DMS 273 (cell line): ENCODE measurements around the gene CCT5.
A peak's percentile ranks its signal among the peaks of the same experiment; 100 is the strongest.
"Not testable (repeated sequence)": the region's sequence is repeated elsewhere in the genome, so short reads cannot be mapped to it uniquely, and the experiment has no call there.

Source experiments
- DNase-seq: peaks from one replicate; lab custom pipeline; 2025; ENCODE audit not compliant: unreplicated experiment; lab: John Stamatoyannopoulos, UW

CCT5 gene

DNA sequence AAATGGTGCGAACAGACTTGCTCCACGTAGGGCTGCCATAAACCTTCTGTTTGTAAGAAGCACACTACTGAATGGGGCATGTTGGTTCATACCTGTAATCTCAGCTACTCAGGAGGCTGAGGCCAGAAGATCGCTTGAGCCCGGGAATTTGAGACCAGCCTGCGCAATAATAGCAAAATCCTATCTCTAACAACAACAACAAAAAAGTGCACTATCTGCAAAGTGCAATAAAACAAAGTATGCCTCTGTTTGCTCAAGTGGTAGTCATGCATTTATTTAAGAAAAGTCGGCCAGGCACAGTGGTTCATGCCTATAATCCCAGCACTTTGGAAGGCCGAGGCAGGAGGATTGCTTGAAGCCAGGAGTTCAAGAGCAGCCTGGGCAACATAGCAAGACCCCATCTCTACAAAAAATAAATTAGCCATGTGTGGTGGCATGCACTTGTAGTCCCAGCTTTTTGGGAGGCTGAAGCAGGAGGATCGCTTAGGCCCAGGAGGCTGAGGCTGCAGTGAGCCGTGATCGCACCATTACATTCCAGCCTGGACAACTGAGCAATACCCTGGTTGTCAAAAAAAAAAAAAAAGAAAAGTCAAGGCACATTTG lies 5.6 kb upstream of the CCT5 start:
- DNase-seq, result no peak

DNA sequence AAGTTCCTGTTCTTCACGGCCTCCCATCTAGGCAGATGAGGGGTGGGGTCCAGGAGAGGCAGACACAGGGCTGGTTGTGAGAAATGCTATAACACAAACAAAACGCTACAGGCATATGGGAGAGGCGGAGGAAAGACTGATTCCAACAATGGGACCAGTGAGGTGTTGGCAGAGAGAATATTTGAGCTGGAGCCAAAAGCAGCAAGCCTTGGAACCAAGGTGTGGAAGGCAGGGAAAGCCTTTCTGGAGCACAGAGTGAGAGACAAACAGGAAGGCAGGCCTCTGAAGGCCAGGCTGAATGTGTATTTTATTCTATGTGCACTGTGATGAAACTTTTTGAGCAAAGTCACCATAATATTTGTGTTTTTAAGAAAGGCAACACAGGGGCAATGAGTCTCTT lies 3.3 kb upstream of the CCT5 start:
- DNase-seq, result no peak

DNA sequence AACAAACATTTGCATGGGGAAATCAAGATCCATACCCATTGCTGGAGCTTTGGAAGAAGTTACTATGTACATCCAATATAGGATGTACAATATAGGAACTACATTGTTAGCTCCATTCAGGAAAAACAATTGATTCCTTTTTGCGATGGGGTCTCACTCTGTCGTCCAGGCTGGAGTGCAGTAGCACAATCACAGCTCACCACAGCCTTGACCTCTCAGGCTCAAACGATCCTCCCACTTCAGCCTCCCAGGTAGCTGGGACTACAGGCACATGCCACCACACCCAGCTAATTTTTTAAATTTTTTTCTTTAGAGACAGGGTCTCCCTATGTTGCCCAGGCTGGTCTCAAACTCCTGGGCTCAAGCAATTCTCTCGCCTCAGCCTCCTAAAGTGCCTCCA lies 2.9 kb upstream of the CCT5 start:
- DNase-seq, result not testable (repeated sequence)

DNA sequence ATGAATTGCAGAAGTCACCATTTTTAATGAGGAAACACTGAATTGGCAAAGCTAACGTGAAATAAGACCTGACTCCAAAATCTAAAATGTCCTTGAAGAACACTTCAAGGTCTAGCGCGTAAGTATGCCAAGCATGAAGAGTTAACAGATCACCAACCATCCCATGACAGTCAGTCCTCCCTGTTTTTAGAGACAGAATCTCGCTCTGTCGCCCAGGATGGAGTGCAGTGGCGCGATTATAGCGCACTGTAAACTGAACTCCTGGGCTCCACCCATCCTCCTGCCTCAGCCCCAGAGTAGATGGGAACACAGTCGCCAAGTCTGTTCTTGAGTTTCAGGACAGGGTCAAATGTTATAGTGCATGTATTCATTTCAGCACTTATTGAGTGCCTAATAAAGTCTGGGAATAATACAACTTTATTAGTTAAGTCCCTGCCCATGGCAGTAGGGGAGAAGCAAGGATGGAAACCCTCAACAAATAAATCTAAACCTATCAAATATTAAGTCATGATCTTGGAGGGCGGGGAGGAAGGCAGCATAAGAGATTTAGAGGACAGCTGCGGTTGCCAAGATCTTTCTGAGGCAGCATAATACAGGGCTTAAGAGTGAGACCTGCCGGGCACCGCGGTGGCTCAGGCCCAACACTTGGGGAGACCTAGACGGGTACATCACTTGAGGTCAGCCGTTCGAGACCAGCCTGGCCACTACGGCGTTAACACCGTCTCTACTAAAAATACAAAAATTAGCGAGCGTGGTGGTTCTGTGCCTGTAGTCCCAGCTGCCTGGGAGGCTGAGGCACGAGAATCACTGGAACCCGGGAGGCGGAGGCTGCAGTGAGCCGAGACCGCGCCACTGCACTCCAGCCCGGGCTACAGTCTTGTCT lies 1.5 kb upstream of the CCT5 start:
- DNase-seq, result peak; percentile 52

DNA sequence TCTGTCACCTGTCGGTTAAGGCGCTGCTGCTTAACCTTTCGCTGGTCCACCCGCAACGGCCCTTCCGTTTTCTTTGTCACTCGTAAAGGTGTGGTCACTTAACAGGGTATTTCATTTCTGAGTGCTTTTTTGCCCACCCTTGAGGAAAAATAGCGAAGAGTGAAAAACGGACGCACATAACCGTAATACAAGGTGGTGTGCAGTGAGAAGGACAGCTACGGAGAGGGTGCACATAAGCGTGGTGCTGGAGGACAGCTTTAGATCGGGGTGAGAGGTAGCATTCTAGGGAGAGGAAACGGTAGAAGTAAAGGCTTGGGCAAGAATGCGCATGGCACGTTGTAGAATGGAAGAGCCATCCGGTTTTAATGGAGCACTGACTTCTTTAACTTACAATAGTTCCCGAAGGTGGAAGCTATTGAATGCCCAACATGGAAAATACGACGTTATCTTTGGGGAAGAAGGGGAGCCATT lies 761 bp downstream of the CCT5 start:
- peak; percentile 53 for DNase-seq

DNA sequence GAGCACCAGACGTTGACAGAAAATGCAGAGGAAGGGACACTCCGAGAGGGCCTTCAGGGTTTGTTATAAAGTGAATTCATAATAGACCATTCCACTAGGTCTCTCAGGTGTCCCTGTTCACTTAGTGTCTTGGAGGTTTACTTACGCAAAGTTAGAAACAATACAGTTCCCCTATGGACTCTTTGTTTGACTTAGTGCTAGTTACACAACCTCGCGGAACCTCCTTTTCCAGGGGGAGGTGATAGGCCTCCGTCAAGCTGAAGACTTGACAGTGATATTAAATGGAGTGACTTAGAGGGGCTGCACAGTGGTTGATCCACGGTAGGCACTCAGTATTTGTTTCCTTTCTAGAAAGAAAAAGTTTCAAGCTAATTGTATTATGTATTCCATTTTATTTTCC lies 1.3 kb downstream of the CCT5 start:
- no peak for DNase-seq

DNA sequence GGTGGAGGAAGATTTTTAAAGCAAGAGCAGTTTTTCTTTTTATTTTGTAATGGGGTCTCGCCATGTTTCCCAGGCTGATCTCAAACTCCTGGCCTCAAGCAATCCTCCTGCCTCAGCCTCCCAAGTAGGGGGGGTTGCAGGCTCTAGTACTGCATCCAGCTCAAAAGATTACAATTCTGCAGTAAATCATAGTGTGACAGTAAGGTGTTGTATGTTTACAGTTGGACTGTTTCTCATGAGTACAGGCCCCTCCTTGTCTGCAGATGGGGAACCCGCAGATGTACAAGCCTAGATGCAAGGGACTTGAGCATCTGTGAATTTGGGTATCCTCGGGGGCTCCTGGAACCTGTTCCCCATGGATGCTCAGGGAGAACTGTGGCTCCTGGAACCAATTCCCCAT lies 3.3 kb downstream of the CCT5 start:
- DNase-seq, result no peak

DNA sequence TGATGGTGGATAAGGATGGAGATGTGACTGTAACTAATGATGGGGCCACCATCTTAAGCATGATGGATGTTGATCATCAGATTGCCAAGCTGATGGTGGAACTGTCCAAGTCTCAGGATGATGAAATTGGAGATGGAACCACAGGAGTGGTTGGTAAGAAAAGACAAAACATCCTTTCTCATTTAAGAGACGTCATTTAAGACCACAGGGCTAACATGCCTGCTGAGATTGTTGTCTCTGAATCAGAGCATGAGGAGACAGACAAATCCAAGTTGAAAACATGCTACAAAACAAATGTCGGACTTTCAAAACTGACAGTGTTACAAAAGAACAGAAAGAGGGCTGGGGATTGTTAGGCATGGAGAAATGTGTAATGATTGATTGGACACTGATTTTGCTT lies 4.6 kb downstream of the CCT5 start:
- DNase-seq, result no peak

DNA sequence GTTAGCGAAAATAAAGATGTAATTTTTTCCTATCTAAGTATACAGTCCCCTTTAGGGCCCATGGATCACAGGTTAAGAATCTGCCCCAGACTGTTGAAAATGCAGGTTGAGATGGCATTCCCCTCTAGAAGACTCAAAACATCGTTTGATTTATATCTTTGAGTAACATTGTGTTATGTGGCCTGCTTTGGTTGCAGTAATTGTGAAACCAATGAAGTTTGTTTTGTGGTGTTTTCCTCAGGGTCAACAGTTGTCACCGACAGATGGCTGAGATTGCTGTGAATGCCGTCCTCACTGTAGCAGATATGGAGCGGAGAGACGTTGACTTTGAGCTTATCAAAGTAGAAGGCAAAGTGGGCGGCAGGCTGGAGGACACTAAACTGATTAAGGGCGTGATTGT lies 7.8 kb downstream of the CCT5 start:
- no peak for DNase-seq

DNA sequence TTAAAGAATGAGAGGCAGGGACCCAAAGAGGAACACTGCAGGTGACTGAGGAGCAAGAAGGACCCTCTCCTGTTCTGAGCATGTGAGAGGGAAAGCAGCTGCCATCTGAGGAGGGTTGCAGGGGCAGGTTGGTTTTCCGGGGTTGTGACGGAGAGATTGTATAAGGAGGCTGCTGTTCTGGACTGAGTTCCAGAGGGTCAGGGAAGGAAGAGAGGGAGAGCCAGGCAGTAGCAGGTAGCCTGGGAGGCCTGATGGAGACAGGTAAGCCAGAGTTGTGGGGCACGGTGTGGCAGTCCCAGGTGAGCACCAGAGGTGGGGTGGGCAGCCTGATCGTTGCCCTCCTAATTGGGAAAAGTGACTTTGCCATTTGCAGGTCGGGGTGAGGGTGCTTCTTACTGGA lies 9.8 kb downstream of the CCT5 start:
- DNase-seq, result no peak

DNA sequence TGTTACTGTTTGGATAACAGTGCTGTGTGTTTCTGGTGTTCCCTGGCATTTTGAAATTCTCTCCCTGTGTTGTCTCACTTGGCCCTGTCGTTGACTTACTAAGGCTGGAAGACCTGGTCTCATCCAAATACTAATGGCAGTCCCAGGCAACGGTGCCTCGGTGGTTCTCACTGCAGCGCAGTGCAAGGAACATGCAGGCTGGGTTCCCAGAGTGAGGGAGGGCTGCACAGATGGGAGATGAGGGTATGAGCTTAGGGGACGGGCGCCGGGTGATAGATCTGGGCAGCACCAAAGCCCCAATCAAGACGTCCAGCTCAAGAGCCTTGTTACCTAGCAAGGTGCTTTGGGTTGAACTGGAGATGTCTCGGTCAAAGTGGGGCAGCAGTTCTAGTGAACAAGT lies 11.0 kb downstream of the CCT5 start:
- DNase-seq, result no peak

DNA sequence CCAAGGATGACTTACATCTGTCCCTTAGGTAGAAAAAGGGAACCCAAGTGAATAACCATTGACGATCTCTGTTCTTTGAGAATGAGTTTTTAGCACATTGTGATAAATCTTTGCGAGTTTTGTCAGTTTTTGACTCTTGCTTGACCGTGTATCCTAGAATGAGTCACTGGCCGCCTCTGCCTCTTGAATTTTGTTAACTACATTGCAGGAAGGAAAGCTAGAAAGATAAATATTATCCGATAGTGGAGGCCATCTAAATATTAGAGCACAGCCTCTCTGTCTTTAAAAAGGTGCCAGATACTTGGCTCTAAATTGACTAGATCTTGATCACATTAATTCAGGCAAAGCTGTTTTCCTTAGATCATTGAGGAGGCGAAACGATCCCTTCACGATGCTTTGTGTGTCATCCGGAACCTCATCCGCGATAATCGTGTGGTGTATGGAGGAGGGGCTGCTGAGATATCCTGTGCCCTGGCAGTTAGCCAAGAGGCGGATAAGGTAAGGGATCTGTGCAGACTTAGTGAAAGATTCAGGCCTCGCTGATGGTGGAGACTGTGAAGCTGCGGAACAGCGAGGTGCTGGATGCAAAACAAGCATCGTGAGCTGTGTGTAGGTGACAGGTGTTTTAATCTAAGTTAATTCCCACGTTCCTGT lies 12.2 kb downstream of the CCT5 start:
- DNase-seq, result peak; percentile 41

DNA sequence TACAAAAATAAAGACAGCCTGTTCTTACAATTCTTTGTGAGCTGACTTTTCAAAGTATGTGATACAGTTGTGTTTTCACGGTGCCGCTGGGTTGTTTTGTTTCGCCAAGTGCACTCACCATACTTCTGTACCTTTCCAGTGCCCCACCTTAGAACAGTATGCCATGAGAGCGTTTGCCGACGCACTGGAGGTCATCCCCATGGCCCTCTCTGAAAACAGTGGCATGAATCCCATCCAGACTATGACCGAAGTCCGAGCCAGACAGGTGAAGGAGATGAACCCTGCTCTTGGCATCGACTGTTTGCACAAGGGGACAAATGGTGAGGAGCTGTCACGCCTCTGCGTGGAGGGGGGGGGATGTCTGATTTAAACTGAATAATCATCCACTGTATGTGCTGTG lies 12.9 kb downstream of the CCT5 start:
- no peak for DNase-seq

DNA sequence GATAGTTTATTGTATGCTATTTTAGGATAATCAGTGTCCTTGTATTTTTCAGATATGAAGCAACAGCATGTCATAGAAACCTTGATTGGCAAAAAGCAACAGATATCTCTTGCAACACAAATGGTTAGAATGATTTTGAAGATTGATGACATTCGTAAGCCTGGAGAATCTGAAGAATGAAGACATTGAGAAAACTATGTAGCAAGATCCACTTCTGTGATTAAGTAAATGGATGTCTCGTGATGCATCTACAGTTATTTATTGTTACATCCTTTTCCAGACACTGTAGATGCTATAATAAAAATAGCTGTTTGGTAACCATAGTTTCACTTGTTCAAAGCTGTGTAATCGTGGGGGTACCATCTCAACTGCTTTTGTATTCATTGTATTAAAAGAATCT lies 14.5 kb downstream of the CCT5 start:
- DNase-seq, result no peak

DNA sequence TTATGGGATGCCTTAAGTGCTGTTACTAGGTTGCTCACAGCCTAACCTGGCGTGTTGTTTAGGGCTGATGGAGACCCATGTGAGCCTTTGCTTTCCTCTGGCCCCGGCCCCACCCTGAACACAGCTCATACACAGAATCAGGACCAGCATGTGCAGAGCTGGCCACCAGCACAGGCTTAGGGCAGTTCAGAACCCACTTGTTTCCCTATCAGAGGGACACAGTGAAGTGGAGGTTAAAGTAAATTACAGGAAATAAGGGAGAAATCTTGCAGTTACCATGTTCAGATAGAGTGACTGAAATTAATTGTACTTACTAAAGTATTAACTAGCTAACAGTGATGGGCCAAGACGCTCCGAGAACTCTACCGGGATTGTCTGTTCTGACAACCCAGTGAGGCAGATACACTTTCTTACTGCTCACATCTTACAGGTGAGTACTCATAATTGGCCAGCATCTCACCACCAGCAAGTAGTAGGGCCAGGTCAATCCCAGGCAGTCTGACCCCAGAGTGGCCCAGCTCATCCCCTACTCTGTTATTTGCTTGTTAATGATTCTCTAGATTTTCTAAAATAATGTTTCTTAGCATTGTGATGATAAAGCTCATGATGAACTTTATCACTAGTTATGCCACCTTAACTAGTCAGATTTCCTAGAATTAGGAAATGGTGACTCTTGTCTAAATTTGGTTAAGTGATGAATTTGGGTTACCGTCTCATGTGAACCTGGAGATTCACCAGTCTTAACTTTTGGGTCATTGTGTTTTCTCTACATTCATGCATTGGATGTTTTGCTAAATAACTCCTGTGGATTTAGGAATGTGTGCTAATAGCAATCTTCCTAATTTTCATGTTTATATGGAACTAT lies 15.4 kb downstream of the CCT5 start:
- no peak for DNase-seq

DNA sequence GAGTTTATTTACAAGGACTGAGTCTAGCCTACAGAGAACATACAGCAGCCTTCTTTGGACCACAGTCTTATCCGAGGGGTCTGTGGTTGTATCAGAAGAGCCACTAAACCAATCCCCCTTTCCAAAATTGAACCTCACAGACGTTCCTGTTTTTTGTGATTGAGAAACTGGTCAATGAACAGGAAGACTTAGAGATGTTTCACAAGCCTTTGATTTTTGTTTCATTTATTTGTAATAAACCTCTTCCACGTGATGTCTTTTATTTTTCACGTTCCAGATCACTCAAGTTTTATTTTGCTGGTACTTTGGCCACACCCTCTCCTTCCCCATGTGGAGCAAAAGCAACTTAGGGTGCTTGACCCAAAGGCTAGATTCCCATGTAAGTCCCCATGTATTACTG lies 16.1 kb downstream of the CCT5 start:
- DNase-seq, result no peak

DNA sequence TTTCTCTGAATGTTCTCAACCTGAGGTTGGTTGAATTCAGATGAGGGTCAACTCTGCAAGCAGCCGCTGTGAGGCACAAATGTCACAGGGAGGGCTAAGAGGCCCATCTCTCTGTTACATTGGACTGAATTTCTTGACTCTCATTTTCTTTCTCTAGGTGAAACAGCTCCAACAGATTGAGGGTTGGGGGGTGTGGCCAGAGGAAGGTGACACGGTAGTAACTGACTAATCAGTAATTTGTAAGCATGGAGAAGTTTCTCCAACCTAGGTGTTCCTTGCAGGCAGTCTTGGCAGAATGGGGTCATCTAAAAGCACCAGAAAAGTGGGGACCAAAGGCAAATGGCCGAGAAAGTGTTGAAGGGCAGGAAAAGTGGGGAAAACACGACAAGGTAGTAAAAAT lies 16.8 kb downstream of the CCT5 start:
- DNase-seq, result no peak

DNA sequence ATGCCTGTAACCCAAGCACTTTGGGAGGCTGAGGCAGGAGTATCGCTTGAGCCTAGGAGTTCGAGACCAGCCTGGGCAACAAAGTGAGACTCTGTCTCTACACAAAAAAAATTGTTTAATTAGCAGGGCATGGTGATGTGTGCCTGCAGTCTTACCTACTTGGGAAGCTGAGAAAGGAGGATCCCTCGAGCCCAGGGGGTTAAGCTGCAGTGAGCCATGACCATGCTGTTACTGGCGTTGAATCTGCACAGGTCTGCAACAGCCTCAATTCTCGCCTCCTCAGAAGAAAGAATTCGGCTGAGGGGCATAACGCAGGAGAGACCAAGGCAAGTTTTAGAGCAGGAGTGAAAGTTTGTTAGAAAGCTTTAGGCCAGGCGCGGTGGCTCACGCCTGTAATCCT lies 18.0 kb downstream of the CCT5 start:
- no peak for DNase-seq

DNA sequence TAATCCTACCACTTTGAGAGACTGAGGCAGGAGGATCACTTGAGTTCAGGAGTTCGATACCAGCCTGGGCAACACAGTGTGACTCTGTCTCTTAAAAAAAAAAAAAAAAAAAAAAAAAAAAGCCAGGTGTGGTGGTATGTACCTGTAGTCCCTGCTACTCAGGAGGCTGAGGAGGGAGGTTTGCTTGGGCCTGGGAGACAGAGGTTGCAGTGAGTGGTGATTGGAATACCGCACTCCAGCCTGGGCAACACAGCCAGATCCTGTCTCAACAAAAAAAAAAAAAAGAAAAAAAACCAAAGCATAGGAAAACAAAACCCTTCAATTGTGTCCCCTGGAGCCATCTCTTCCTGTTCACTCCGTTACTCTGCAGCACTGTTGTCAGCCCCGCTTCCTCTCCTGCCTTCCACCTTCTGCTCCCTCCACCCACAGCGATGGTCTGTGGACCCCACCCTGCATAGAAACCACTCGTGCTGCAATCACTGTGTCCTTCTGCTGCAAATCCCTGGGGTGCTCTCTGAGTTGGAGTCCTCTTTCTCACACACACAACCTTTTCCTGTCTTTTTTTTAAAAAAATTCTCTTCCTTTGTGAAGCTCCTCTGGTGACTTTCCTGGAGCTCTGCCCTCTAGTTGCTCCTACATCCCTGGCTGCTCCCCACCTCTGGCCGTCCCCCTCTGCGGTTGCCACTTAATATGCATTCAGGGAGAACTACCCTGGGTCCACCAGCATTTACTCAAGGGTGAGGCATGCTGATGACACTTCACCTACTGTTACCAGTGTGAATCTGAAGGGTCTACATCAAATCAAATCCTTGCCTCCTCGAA lies 22.2 kb downstream of the CCT5 start:
- DNase-seq, result no peak

DNA sequence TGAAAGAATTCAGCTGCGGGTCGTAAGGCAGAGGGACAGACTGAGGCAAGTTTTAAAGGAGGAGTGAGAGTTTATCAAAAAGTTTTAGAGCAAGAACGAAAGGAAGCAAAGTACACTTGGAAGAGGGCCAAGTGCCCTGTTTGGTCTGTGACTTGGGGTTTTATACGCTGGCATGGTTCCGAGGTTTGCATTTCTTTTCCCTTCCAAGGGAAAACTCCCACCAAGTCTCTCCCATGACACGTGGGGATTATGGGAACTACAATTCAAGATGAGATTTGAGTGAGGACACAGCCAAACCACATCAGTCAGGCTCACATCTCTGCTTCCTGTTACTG lies 22.8 kb downstream of the CCT5 start:
- DNase-seq, result not testable (repeated sequence)
